H9 (cell line): Measurements from ENCODE around the gene KRTAP1-4. TPM values are rescaled to one million over a fixed set of nuclear protein-coding genes. Genes with fewer than 3 reads are reported as not detected.

Source experiments
- DNase-seq: peaks from one replicate; pipeline ENCODE4 v3.0.0-alpha.2; 2017
- H2AFZ ChIP-seq: one replicate; pipeline ENCODE4 v1.6.1; 2013; ENCODE audit warnings: mild to moderate bottlenecking, low read length, control low read depth, moderate library complexity
- H2AK5ac ChIP-seq: 2 replicates; pipeline ENCODE4 v1.6.1; 2013; ENCODE audit warnings: low read length, control low read depth, mixed read lengths; ENCODE audit not compliant: insufficient read length
- H2BK120ac ChIP-seq: one replicate; pipeline ENCODE4 v1.6.1; 2013; ENCODE audit warnings: low read depth, mild to moderate bottlenecking, low read length, control low read depth, inconsistent platforms; ENCODE audit not compliant: poor library complexity, severe bottlenecking
- H2BK12ac ChIP-seq: 2 replicates; pipeline ENCODE4 v1.6.1; 2013; ENCODE audit warnings: low read length, control low read depth, mixed read lengths, low read depth; ENCODE audit not compliant: insufficient read length
- H2BK15ac ChIP-seq: 2 replicates; pipeline ENCODE4 v1.6.1; 2013; ENCODE audit warnings: low read depth, low read length, control low read depth
- H2BK20ac ChIP-seq: one replicate; pipeline ENCODE4 v1.6.1; 2013; ENCODE audit warnings: low read depth, mild to moderate bottlenecking, low read length, control low read depth, inconsistent platforms; ENCODE audit not compliant: poor library complexity, severe bottlenecking
- H2BK5ac ChIP-seq: 2 replicates; pipeline ENCODE4 v1.6.1; 2013; ENCODE audit warnings: low read length, control low read depth, mixed read lengths; ENCODE audit not compliant: insufficient read length
- H3K14ac ChIP-seq: 2 replicates; pipeline ENCODE4 v1.6.1; 2013; ENCODE audit warnings: low read length, control low read depth; ENCODE audit not compliant: insufficient read depth
- H3K18ac ChIP-seq: 2 replicates; pipeline ENCODE4 v1.6.1; 2013; ENCODE audit warnings: low read depth, mild to moderate bottlenecking, mixed read lengths, low read length, control low read depth; ENCODE audit not compliant: insufficient read length
- H3K23ac ChIP-seq: 2 replicates; pipeline ENCODE4 v1.6.1; 2013; ENCODE audit warnings: low read length, control low read depth, mixed read lengths, low read depth; ENCODE audit not compliant: insufficient read length
- H3K23me2 ChIP-seq: 2 replicates; pipeline ENCODE4 v1.6.1; 2013; ENCODE audit warnings: low read depth, mild to moderate bottlenecking, mixed read lengths, low read length, control low read depth; ENCODE audit not compliant: insufficient read length, poor library complexity, severe bottlenecking
- H3K27ac ChIP-seq: 2 replicates; pipeline ENCODE4 v1.5.1; 2013; ENCODE audit warnings: low read length, control low read depth, mixed read lengths, low read depth; ENCODE audit not compliant: insufficient read length
- H3K27me3 ChIP-seq: 2 replicates; pipeline ENCODE4 v1.6.1; 2013; ENCODE audit warnings: low read length, control low read depth, inconsistent platforms; ENCODE audit not compliant: insufficient read depth
- H3K4ac ChIP-seq: 2 replicates; pipeline ENCODE4 v1.6.1; 2013; ENCODE audit warnings: low read depth, mild to moderate bottlenecking, control low read depth, inconsistent platforms, low read length, moderate library complexity
- H3K4me1 ChIP-seq: 2 replicates; pipeline ENCODE4 v1.6.1; 2013; ENCODE audit warnings: low read length, control low read depth, inconsistent platforms; ENCODE audit not compliant: insufficient read depth
- H3K4me2 ChIP-seq: 2 replicates; pipeline ENCODE4 v1.6.1; 2013; ENCODE audit warnings: low read length, control low read depth, mixed read lengths; ENCODE audit not compliant: insufficient read length, insufficient read depth
- H3K56ac ChIP-seq: 2 replicates; pipeline ENCODE4 v1.6.1; 2013; ENCODE audit warnings: low read depth, mild to moderate bottlenecking, mixed read lengths, low read length, control low read depth; ENCODE audit not compliant: insufficient read length
- H3K79me1 ChIP-seq: 2 replicates; pipeline ENCODE4 v1.6.1; 2013; ENCODE audit warnings: low read depth, mild to moderate bottlenecking, moderate library complexity, low read length, control low read depth, inconsistent platforms; ENCODE audit not compliant: insufficient read depth, poor library complexity, severe bottlenecking
- H3K79me2 ChIP-seq: 2 replicates; pipeline ENCODE4 v1.6.1; 2013; ENCODE audit warnings: low read length, control low read depth, inconsistent platforms; ENCODE audit not compliant: insufficient read depth
- H3K9ac ChIP-seq: 2 replicates; pipeline ENCODE4 v1.6.1; 2013; ENCODE audit warnings: low read length, control low read depth, mixed read lengths; ENCODE audit not compliant: insufficient read length; ENCODE audit errors: extremely low read depth
- H3K9me3 ChIP-seq: one replicate; pipeline ENCODE4 v1.6.1; 2013; ENCODE audit warnings: low read depth, low read length, inconsistent platforms; ENCODE audit not compliant: control insufficient read depth
- H3T11ph ChIP-seq: one replicate; pipeline ENCODE4 v1.6.1; 2013; ENCODE audit warnings: mild to moderate bottlenecking, low read length, control low read depth, inconsistent platforms
- H4K20me1 ChIP-seq: one replicate; pipeline ENCODE4 v1.6.1; 2013; ENCODE audit not compliant: control insufficient read depth, insufficient read length, insufficient read depth
- H4K5ac ChIP-seq: 2 replicates; pipeline ENCODE4 v1.6.1; 2013; ENCODE audit warnings: low read depth, mild to moderate bottlenecking, mixed read lengths, low read length, control low read depth; ENCODE audit not compliant: insufficient read length
- H4K8ac ChIP-seq: replicated peaks from 2 replicates; pipeline ENCODE4 v1.6.1; 2013; ENCODE audit warnings: low read length, control low read depth, mixed read lengths, low read depth; ENCODE audit not compliant: insufficient read length
- H4K91ac ChIP-seq: 2 replicates; pipeline ENCODE4 v1.6.1; 2013; ENCODE audit warnings: low read depth, mild to moderate bottlenecking, moderate library complexity, mixed read lengths, low read length, control low read depth; ENCODE audit not compliant: insufficient read length
- H3K27ac Mint-ChIP-seq, 3 experiments: 2 replicates in 2 of 3; 3 replicates in 1 of 3; pipeline ENCODE4 v1.8.0; 2020 to 2021; ENCODE audit warnings: mixed read lengths in 3 of 3, mild to moderate bottlenecking in 1 of 3, moderate library complexity in 1 of 3
- H3K27me3 Mint-ChIP-seq: 2 replicates; pipeline ENCODE4 v1.8.0; 2021; ENCODE audit warnings: low read depth, mild to moderate bottlenecking, moderate library complexity, mixed read lengths
- H3K36me3 Mint-ChIP-seq, 3 experiments: 2 replicates in 2 of 3; 3 replicates in 1 of 3; pipeline ENCODE4 v1.8.0; 2020 to 2021; ENCODE audit warnings: low read depth in 3 of 3, mixed read lengths in 3 of 3; ENCODE audit not compliant: insufficient read depth in 1 of 3
- H3K4me1 Mint-ChIP-seq, 2 experiments: 2 replicates each; pipeline ENCODE4 v1.8.0; 2020; ENCODE audit warnings: mixed read lengths in 2 of 2
- H3K4me3 Mint-ChIP-seq, 2 experiments: 2 replicates in 1 of 2; 3 replicates in 1 of 2; pipeline ENCODE4 v1.8.0; 2020 to 2021; ENCODE audit warnings: mild to moderate bottlenecking in 2 of 2, mixed read lengths in 2 of 2, moderate library complexity in 1 of 2
- H3K9me3 Mint-ChIP-seq, 2 experiments: 2 replicates in 1 of 2; 3 replicates in 1 of 2; pipeline ENCODE4 v1.8.0; 2020; ENCODE audit warnings: mild to moderate bottlenecking in 2 of 2, mixed read lengths in 2 of 2, moderate library complexity in 1 of 2
- WGBS: extraction: QIAGEN DNeasy Blood & Tissue Kit; methylation state at CpG from one replicate; pipeline ENCODE4 v1.1.7; 2013; ENCODE audit warnings: missing lambda C conversion rate, low lambda C conversion rate, mixed read lengths; ENCODE audit not compliant: insufficient read length; ENCODE audit errors: extremely low coverage; 5-methylcytosine and 5-hydroxymethylcytosine counted together
- total RNA-seq: library from RNA; stranded (reverse); gene quantifications from 2 replicates; pipeline ENCODE4 v1.2.1, GENCODE V29; 2021
- TF ChIP-seq, protein P1 (sequence below): fragments of 200-600 bp; sonication (generic); conservative IDR thresholded peaks from 3 replicates; pipeline ENCODE4 v1.8.0; 2021; ENCODE audit warnings: antibody characterized with exemption, mild to moderate bottlenecking

KRTAP1-4 gene
- total RNA-seq, 1 experiment from 2014 or later = not detected

DNA sequence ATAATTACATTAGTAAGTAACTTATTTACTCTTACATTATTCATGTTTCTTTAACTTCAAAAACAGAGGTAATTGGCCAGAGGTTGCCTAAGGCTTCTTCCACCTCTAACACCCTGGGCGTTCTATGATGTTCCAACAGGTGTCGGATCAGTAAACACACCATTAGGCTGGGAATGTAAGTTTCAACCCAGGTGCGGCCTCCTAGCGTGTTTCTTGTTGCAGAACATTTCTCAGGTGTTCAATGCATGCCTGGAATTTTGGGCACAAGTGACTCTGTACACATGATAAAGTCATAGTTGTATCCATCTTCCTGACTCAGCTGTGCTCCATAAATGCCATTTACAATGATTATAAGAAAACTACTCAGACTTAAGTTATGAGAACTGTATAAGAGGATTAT, 24.0 kb upstream of the KRTAP1-4 start:
- Histone ChIP-seq H4K5ac (no peak overlapping the region), H3K4ac (no peak overlapping the region), H2BK20ac (no peak overlapping the region), H2BK5ac (no peak overlapping the region), H3K23ac (no peak overlapping the region), H2AK5ac (no peak overlapping the region), H4K8ac (no peak overlapping the region), H3K23me2 (no peaks in the 10 kb centered on the region), H3K18ac (no peak overlapping the region), H3K14ac (no peak overlapping the region), H4K91ac (no peak overlapping the region), H2BK12ac (no peak overlapping the region), H3K27ac (no peak overlapping the region), H2AFZ (no peak overlapping the region), H3K56ac (no peak overlapping the region), H3K9ac (no peak overlapping the region), H3K9me3 (no peaks in the 10 kb centered on the region), H4K20me1 (no peaks in the 10 kb centered on the region), H3K4me1 (no peaks in the 10 kb centered on the region), H3K79me2 (no peaks in the 10 kb centered on the region), H2BK15ac (no peak overlapping the region), H2BK120ac (no peak overlapping the region), H3K27me3 (no peaks in the 10 kb centered on the region), H3T11ph (no peak overlapping the region), H3K79me1 (no peaks in the 10 kb centered on the region), H3K4me2 (no peak overlapping the region)
- DNase-seq = no peak
- no peaks in the 10 kb centered on the region for H3K27me3 Mint-ChIP-seq
- no peak overlapping the region for H3K27ac Mint-ChIP-seq
- peaks cover 0 to 6% of the 10 kb centered on the region in 2 experiments; a peak in 2 of 5 replicates for H3K9me3 Mint-ChIP-seq
- peaks cover 11% of the 10 kb centered on the region in 2 experiments for H3K4me1 Mint-ChIP-seq
- no peaks in the 10 kb centered on the region; a peak in 1 of 7 replicates for H3K36me3 Mint-ChIP-seq
- WGBS = no CpG with 5 or more reads among the region's 4 CpGs
- TF ChIP-seq, protein P1, sequence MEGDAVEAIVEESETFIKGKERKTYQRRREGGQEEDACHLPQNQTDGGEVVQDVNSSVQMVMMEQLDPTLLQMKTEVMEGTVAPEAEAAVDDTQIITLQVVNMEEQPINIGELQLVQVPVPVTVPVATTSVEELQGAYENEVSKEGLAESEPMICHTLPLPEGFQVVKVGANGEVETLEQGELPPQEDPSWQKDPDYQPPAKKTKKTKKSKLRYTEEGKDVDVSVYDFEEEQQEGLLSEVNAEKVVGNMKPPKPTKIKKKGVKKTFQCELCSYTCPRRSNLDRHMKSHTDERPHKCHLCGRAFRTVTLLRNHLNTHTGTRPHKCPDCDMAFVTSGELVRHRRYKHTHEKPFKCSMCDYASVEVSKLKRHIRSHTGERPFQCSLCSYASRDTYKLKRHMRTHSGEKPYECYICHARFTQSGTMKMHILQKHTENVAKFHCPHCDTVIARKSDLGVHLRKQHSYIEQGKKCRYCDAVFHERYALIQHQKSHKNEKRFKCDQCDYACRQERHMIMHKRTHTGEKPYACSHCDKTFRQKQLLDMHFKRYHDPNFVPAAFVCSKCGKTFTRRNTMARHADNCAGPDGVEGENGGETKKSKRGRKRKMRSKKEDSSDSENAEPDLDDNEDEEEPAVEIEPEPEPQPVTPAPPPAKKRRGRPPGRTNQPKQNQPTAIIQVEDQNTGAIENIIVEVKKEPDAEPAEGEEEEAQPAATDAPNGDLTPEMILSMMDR = no peak
- H3K4me3 Mint-ChIP-seq = no peak overlapping the region
